ENCODE results near the gene UNC13C. TPM values are rescaled to one million over a fixed set of nuclear protein-coding genes. Genes with fewer than 3 reads are reported as not detected.

The UNC13C gene
- total RNA-seq, 4 donors from 2014 or later: under 0.01 to 0.30 (median 0.21) TPM; not detected in 1

- Histone ChIP-seq H3K4me3 (no peak overlapping the region), H3K27me3 (no peaks in the 10 kb centered on the region), H3K27ac (no peak overlapping the region), H3K9me3 (no peaks in the 10 kb centered on the region), H3K36me3 (no peaks in the 10 kb centered on the region), H3K4me1 (peaks cover 0 to 9% (median 0%) of the 10 kb centered on the region in 4 donors)
- no peak for TF ChIP-seq CTCF (IDR thresholded peaks at IDR 0.05)
- TF ChIP-seq EP300 (IDR thresholded peaks at IDR 0.05): no peak
- no peak for TF ChIP-seq POLR2A (IDR thresholded peaks at IDR 0.05)
- 88 to 92% methylated on average over 4 of the region's 4 CpGs for WGBS, 2 donors
- DNase-seq (ENCODE audit: low spot score in 2 of 2): no peak
Observed at GRCh38 chr15:54032066-54032465, 53.8 kb downstream of the UNC13C start.

GRCh38 chr15:54033356-54033860 lies 55.2 kb downstream of the UNC13C start:
- no peak overlapping the region for H3K27ac ChIP-seq
- H3K27me3 ChIP-seq: no peaks in the 10 kb centered on the region
- no peaks in the 10 kb centered on the region for H3K9me3 ChIP-seq
- no peaks in the 10 kb centered on the region for H3K36me3 ChIP-seq
- H3K4me3 ChIP-seq: no peak overlapping the region
- WGBS, 2 donors: 36 to 49% methylated on average over 3 of the region's 3 CpGs
- peaks cover 0 to 9% (median 0%) of the 10 kb centered on the region in 4 donors for H3K4me1 ChIP-seq
- DNase-seq (ENCODE audit: low spot score in 2 of 2): no peak
- no peak for TF ChIP-seq CTCF (IDR thresholded peaks at IDR 0.05)
- TF ChIP-seq POLR2A (IDR thresholded peaks at IDR 0.05): no peak
- no peak for TF ChIP-seq EP300 (IDR thresholded peaks at IDR 0.05)

GRCh38 chr15:54033869-54034458 lies 55.7 kb downstream of the UNC13C start:
- no peaks in the 10 kb centered on the region for H3K9me3 ChIP-seq
- no peaks in the 10 kb centered on the region for H3K27me3 ChIP-seq
- no peak overlapping the region for H3K4me3 ChIP-seq
- TF ChIP-seq EP300 (IDR thresholded peaks at IDR 0.05): no peak
- TF ChIP-seq POLR2A (IDR thresholded peaks at IDR 0.05): no peak
- TF ChIP-seq CTCF (IDR thresholded peaks at IDR 0.05): no peak
- H3K36me3 ChIP-seq: no peaks in the 10 kb centered on the region
- H3K27ac ChIP-seq: no peak overlapping the region
- 11 to 20% methylated on average over 3 of the region's 3 CpGs for WGBS, 2 donors
- no peak for DNase-seq (ENCODE audit: low spot score in 2 of 2)
- peaks cover 0 to 9% (median 0%) of the 10 kb centered on the region in 4 donors for H3K4me1 ChIP-seq

GRCh38 chr15:54035616-54036015 lies 57.4 kb downstream of the UNC13C start:
- Histone ChIP-seq H3K4me3 (no peak overlapping the region), H3K9me3 (no peaks in the 10 kb centered on the region), H3K27ac (no peak overlapping the region), H3K4me1 (peaks cover 0 to 9% (median 0%) of the 10 kb centered on the region in 4 donors), H3K27me3 (no peaks in the 10 kb centered on the region), H3K36me3 (no peaks in the 10 kb centered on the region)
- TF ChIP-seq EP300 (IDR thresholded peaks at IDR 0.05) (no peak), CTCF (IDR thresholded peaks at IDR 0.05) (no peak)
- no peak for DNase-seq (ENCODE audit: low spot score in 2 of 2)
- 91 to 95% methylated on average over 7 of the region's 7 CpGs for WGBS, 2 donors

GRCh38 chr15:54045397-54045796 lies 67.2 kb downstream of the UNC13C start:
- no peak overlapping the region for H3K27ac ChIP-seq
- peaks cover 0 to 5% (median 0%) of the 10 kb centered on the region in 4 donors for H3K9me3 ChIP-seq
- H3K36me3 ChIP-seq: no peaks in the 10 kb centered on the region
- DNase-seq (ENCODE audit: low spot score in 2 of 2): no peak
- TF ChIP-seq CTCF (IDR thresholded peaks at IDR 0.05): no peak
- H3K4me3 ChIP-seq: no peak overlapping the region
- H3K27me3 ChIP-seq: no peaks in the 10 kb centered on the region
- WGBS, 2 donors: 70 to 77% methylated on average over 2 of the region's 2 CpGs
- no peaks in the 10 kb centered on the region for H3K4me1 ChIP-seq

Measured in tibial nerve (tissue), 4 donors.